Measurements from ENCODE around the gene GOLT1A. TPM values are rescaled to one million over a fixed set of nuclear protein-coding genes. Genes with fewer than 3 reads are reported as not detected.

Gene GOLT1A
- total and polyA plus RNA-seq, 10 of the 15 experiments (the other 5 are each of a cell fraction or from before 2014, with no cell fraction given): 0.09 to 0.46 TPM; not detected in 8

- ATAC-seq (no peak), DNase-seq (ENCODE audit: low read depth, low spot score) (no peak), FAIRE-seq (no peak)
- H3K27ac ChIP-seq (ENCODE audit: control insufficient read depth, insufficient read depth): no peak overlapping the region
- BruUV-seq (replicated peaks): no TSS peak
- ChIA-PET POLR2A (no interaction called here), SMC1A (ENCODE audit: uncharacterized antibody, unreplicated experiment) (interaction anchor here (1.3 to 1.4 kb wide), 2 partner anchors 9 to 179 kb away, joined by 4 read pairs; no protein-coding TSS in a partner anchor), CTCF (interaction anchor here (0.9 to 5.2 kb wide), 6 partner anchors 10 to 287 kb away, joined by 3 to 30 read pairs (median 22); no protein-coding TSS in a partner anchor), RAD21 (ENCODE audit: unreplicated experiment) (interaction anchor here (1.0 kb wide), 1 partner anchor 148 kb away, joined by 3 read pairs; no protein-coding TSS in a partner anchor)
- intact Hi-C loops (cut with micrococcal nuclease; ENCODE audit: unreplicated experiment) (no loop called here), in situ Hi-C loops (cut with MboI) (no loop called here)
- 13% methylated on average over 4 of the region's 4 CpGs for WGBS (ENCODE audit: insufficient coverage, insufficient replicate concordance, low lambda C conversion rate, missing lambda C conversion rate)
- no peak overlapping the region for H2AFZ ChIP-seq (ENCODE audit: control insufficient read depth, low read depth, low read length)
- H3K9me3 ChIP-seq (replicated peaks; ENCODE audit: control insufficient read depth, insufficient read depth, low read length): no peaks in the 10 kb centered on the region
- no peaks in the 10 kb centered on the region for H3K36me3 ChIP-seq (ENCODE audit: control insufficient read depth in 2 of 2, insufficient read depth in 2 of 2, low read length in 1 of 2)
- no peaks in the 10 kb centered on the region; the same call in 1 of the 2 replicates for H4K20me1 ChIP-seq (ENCODE audit: control insufficient read depth, insufficient read depth)
- no peaks in the 10 kb centered on the region for H3K4me1 ChIP-seq (ENCODE audit: control insufficient read depth, insufficient read depth, low read length)
- H3K9ac ChIP-seq (ENCODE audit: control insufficient read depth, insufficient read depth, low read length): no peak overlapping the region
- no peak for TF ChIP-seq EZH2 (IDR thresholded peaks at IDR 0.05; ENCODE audit: borderline replicate concordance, control insufficient read depth, low read depth, low read length)
- TF ChIP-seq ZZZ3 (IDR thresholded peaks at IDR 0.05; ENCODE audit: control insufficient read depth, insufficient read length, low read depth): no peak
- no peak for TF ChIP-seq DPF2 (IDR thresholded peaks at IDR 0.05)
- no peak for TF ChIP-seq TCF12 (IDR thresholded peaks at IDR 0.05; ENCODE audit: low read depth, low read length)
- TF ChIP-seq WRNIP1 (IDR thresholded peaks at IDR 0.05; ENCODE audit: borderline replicate concordance, low read depth, low read length): no peak
- no peak for TF ChIP-seq USF1 (IDR thresholded peaks at IDR 0.05; ENCODE audit: borderline replicate concordance, extremely low read length, insufficient read depth, low read depth, low read length)
- no peak for TF ChIP-seq TARDBP (IDR thresholded peaks at IDR 0.05; ENCODE audit: borderline replicate concordance)
- no peak for TF ChIP-seq PML (IDR thresholded peaks at IDR 0.05; ENCODE audit: low read length)
- no peak for TF ChIP-seq TAF1 (IDR thresholded peaks at IDR 0.05; ENCODE audit: borderline replicate concordance, low read depth, low read length)
- no peak for TF ChIP-seq NFYB (IDR thresholded peaks at IDR 0.05; ENCODE audit: insufficient read depth, low read depth, low read length)
- TF ChIP-seq SMAD1 (IDR thresholded peaks at IDR 0.05; ENCODE audit: low read depth, partially characterized antibody): no peak
- TF ChIP-seq NRF1 (conservative IDR thresholded peaks at IDR 0.05; ENCODE audit: low read depth, low read length): no peak
- no peak for TF ChIP-seq SMARCA5 (IDR thresholded peaks at IDR 0.05)
- no peak for TF ChIP-seq PBX3 (IDR thresholded peaks at IDR 0.05; ENCODE audit: insufficient replicate concordance, low read depth, low read length)
- TF ChIP-seq BCLAF1 (IDR thresholded peaks at IDR 0.05): no peak
- TF ChIP-seq CHD1 (IDR thresholded peaks at IDR 0.05; ENCODE audit: low read depth, low read length): no peak
- TF ChIP-seq ATF3 (IDR thresholded peaks at IDR 0.05; ENCODE audit: borderline replicate concordance, extremely low read depth, low read depth, low read length): no peak
- no peak for TF ChIP-seq MEF2A (IDR thresholded peaks at IDR 0.05; ENCODE audit: insufficient read depth, low read depth, low read length)
- no peak overlapping the region for H3K4me2 ChIP-seq (ENCODE audit: control insufficient read depth, insufficient read depth)
- H3K79me2 ChIP-seq (ENCODE audit: control insufficient read depth, insufficient read depth, low read length): no peaks in the 10 kb centered on the region
- no peak overlapping the region for H3K4me3 ChIP-seq
- no peaks in the 10 kb centered on the region; a peak in 1 of 4 replicates for H3K27me3 ChIP-seq (replicated peaks in 1 of 2; ENCODE audit: control insufficient read depth in 2 of 2, insufficient read depth in 2 of 2, low read length in 1 of 2)
Measured at GRCh38 chr1:204216236-204216635, 2.4 kb upstream of the GOLT1A start.
